Osteoblast (primary cell): Measurements from ENCODE around the gene ATL2. TPM values are rescaled to one million over a fixed set of nuclear protein-coding genes. Genes with fewer than 3 reads are reported as not detected.
"Not testable (repeated sequence)": the region's sequence is repeated elsewhere in the genome, so short reads cannot be mapped to it uniquely, and the experiment has no call there.

Experiments used
- DNase-seq: peaks from one replicate; pipeline ENCODE4 v3.0.0; 2011; ENCODE audit warnings: low spot score, mixed read lengths; ENCODE audit not compliant: insufficient read length; ENCODE audit errors: missing footprints
- H2AFZ ChIP-seq: 2 replicates; pipeline ENCODE4 v1.6.0; 2011; ENCODE audit warnings: mild to moderate bottlenecking, low read length
- H3K27ac ChIP-seq: 2 replicates; pipeline ENCODE4 v1.5.1; 2011; ENCODE audit warnings: mild to moderate bottlenecking, low read depth, low read length, moderate library complexity
- H3K27me3 ChIP-seq: 2 replicates; pipeline ENCODE4 v1.6.0; 2012; ENCODE audit warnings: mild to moderate bottlenecking, control low read depth, inconsistent platforms, low read length, moderate library complexity; ENCODE audit not compliant: insufficient read depth
- H3K36me3 ChIP-seq: 2 replicates; pipeline ENCODE4 v1.5.1; 2011; ENCODE audit warnings: mild to moderate bottlenecking, low read length, control low read depth, moderate library complexity; ENCODE audit not compliant: insufficient read depth
- H3K4me1 ChIP-seq: 2 replicates; pipeline ENCODE4 v1.5.1; 2011; ENCODE audit warnings: mild to moderate bottlenecking, low read length, control low read depth, moderate library complexity; ENCODE audit not compliant: insufficient read depth
- H3K4me2 ChIP-seq: 2 replicates; pipeline ENCODE4 v1.6.0; 2011; ENCODE audit warnings: mild to moderate bottlenecking, low read length; ENCODE audit not compliant: insufficient read depth
- H3K4me3 ChIP-seq: fragments of 200-600 bp; sonication (generic); 3 replicates; pipeline ENCODE4 v1.5.1; 2012; ENCODE audit warnings: mild to moderate bottlenecking, low read length, inconsistent platforms; ENCODE audit not compliant: insufficient read depth
- H3K79me2 ChIP-seq: 2 replicates; pipeline ENCODE4 v1.6.0; 2012; ENCODE audit warnings: mild to moderate bottlenecking, low read length, control low read depth, inconsistent platforms; ENCODE audit not compliant: insufficient read depth
- H3K9me3 ChIP-seq: 2 replicates; pipeline ENCODE4 v1.5.1; 2011; ENCODE audit warnings: low read depth, low read length, control low read depth
- H4K20me1 ChIP-seq: 2 replicates; pipeline ENCODE4 v1.6.0; 2012; ENCODE audit warnings: mild to moderate bottlenecking, low read length, control low read depth; ENCODE audit not compliant: insufficient read depth
- total RNA-seq: library from RNA; depleted of rRNA; stranded (reverse); fragments of >200 nt; gene quantifications from 2 replicates; pipeline ENCODE4 v1.2.3, GENCODE V29; 2012
- TF ChIP-seq, protein P1 (sequence below): IDR thresholded peaks from 2 replicates; pipeline ENCODE4 v1.5.1; 2011; ENCODE audit warnings: mild to moderate bottlenecking, low read depth, low read length, moderate library complexity; ENCODE audit errors: extremely low read depth

The ATL2 gene
- total RNA-seq, 1 donor: 64.4 TPM

DNA sequence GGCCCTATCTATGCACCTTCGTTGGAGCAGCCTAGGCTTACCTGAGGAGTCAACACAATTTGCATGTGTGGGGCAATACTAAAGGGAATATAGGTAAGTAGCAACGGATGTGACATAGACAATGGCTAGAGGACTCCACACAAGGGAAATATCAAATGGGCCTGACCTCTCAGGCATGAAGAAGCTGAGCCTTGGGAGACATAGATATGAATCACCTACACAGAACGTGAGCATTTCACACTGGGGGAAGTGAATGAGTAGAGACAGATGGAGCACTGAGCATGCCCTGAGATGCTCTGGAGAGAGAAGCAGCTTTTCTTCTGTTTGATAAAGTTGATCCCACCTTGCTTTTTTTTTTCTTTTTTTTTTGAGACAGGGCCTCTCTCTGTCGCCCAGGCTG lies 97.9 kb downstream of the ATL2 start:
- no peak overlapping the region for H3K4me2 ChIP-seq
- H2AFZ ChIP-seq: no peak overlapping the region
- no peak for DNase-seq

DNA sequence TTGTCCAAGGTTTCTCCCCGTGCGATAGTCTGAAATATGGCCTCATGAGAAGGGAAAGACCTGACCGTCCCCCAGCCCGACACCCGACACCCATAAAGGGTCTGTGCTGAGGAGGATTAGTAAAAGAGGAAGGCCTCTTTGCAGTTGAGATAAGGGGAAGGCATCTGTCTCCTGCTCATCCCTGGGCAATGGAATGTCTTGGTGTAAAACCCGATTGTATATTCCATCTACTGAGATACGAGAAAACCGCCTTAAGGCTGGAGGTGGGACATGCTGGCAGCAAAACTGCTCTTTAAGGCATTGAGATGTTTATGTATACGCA lies 99.0 kb downstream of the ATL2 start:
- not testable (repeated sequence) for DNase-seq, H2AFZ ChIP-seq, H4K20me1 ChIP-seq, H3K27ac ChIP-seq, H3K4me2 ChIP-seq, H3K36me3 ChIP-seq, H3K4me3 ChIP-seq, H3K4me1 ChIP-seq, H3K79me2 ChIP-seq, H3K9me3 ChIP-seq
- H3K27me3 ChIP-seq: peaks cover 17% of the 10 kb centered on the region

More for the DNA sequence above, 97.9 kb downstream of the ATL2 start:
- H3K27ac ChIP-seq: no peak overlapping the region
- H3K4me3 ChIP-seq: no peak overlapping the region
- no peaks in the 10 kb centered on the region for H3K9me3 ChIP-seq
- peaks cover 17% of the 10 kb centered on the region for H3K27me3 ChIP-seq
- H4K20me1 ChIP-seq: no peaks in the 10 kb centered on the region
- H3K36me3 ChIP-seq: no peaks in the 10 kb centered on the region
- TF ChIP-seq, protein P1, sequence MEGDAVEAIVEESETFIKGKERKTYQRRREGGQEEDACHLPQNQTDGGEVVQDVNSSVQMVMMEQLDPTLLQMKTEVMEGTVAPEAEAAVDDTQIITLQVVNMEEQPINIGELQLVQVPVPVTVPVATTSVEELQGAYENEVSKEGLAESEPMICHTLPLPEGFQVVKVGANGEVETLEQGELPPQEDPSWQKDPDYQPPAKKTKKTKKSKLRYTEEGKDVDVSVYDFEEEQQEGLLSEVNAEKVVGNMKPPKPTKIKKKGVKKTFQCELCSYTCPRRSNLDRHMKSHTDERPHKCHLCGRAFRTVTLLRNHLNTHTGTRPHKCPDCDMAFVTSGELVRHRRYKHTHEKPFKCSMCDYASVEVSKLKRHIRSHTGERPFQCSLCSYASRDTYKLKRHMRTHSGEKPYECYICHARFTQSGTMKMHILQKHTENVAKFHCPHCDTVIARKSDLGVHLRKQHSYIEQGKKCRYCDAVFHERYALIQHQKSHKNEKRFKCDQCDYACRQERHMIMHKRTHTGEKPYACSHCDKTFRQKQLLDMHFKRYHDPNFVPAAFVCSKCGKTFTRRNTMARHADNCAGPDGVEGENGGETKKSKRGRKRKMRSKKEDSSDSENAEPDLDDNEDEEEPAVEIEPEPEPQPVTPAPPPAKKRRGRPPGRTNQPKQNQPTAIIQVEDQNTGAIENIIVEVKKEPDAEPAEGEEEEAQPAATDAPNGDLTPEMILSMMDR: no peak
- H3K4me1 ChIP-seq: peaks cover 3% of the 10 kb centered on the region
- H3K79me2 ChIP-seq: no peaks in the 10 kb centered on the region

DNA sequence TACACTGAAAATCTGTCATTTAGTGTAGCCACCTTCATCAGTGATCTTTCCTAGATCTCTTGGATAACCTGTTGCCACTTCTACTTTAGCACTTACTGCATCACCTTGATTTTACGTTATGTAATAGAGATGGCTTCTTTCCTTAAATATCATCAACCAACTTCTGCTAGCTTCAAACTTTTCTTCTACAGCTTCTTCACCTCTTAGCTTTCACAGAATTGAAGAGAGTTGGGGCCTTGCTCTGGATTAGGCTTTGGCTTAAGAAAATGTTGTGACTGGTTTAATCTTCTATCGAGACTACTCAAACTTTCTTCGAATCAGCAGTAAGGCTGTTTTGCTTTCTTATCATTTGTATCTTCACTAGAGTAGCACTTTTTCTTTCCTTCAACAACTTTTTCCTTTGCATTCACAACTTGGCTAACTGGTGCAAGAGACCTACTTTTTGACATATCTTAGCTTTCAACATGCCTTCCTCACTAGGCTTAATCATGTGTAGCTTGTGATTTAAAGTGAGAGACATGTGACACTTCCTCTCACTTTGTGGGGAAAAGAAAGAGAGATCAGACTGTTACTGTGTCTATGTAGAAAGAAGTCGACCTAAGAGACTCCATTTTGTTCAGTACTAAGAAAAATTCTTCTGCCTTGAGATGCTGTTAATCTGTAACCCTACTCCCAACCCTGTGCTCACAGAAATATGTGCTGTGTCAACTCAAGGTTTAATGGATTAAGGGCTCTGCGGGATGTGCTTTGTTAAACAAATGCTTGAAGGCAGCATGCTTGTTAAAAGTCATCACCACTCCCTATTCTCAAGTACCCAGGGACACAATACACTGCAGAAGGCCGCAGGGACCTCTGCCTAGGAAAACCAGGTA lies 99.6 kb downstream of the ATL2 start:
- Histone ChIP-seq H3K27me3 (peaks cover 13% of the 10 kb centered on the region), H3K4me2 (no peak overlapping the region), H3K79me2 (no peaks in the 10 kb centered on the region), H3K4me1 (peaks cover 3% of the 10 kb centered on the region), H4K20me1 (no peaks in the 10 kb centered on the region), H3K27ac (no peak overlapping the region), H3K9me3 (no peaks in the 10 kb centered on the region), H3K4me3 (no peak overlapping the region), H3K36me3 (no peaks in the 10 kb centered on the region), H2AFZ (no peak overlapping the region)
- no peak for DNase-seq
- TF ChIP-seq, protein P1: no peak

DNA sequence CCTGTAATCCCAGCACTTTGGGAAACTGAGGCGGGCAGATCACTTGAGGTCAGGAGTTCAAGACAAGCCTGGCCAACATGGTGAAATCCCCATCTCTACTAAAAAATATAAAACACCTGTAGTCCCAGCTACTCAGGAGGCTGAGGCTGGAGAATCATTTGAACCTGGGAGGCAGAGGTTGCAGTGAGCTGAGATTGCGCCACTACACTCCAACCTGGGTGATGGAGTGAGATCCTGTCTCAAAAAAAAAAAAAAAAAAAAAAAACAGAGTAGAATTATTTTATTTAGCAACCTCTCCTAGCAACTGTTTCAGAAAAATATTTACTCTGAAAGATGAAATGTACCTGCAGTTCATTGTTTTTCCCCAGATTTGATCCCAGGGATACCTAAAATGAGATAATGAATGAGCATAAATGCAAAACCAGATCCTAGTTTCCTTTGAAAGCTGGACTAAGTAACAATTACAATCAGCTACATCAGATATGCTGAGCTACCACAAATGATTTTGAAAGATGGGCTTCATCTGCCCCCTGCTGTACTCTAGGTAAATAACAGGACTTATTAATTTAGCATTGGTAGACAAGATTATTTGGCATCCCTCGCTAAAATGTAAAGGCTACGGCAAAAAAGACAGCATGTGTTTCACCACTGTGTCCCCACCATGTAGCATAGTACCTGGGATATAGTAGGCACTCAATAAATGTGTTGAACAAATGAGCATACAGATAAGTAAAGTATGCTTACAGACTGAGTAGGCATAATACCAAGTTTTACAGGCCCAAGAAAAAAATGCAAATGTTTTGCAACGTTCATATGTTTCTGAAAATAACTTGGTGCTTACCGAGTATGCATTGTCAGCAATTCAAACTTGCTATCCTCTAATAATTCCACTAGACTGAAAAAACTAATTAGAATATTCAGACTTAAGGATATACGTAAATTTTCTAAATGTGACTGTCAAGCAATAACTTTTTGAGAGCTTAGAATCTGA lies 102.5 kb downstream of the ATL2 start:
- Histone ChIP-seq H3K36me3 (no peaks in the 10 kb centered on the region), H3K79me2 (no peaks in the 10 kb centered on the region), H3K9me3 (no peaks in the 10 kb centered on the region), H4K20me1 (no peaks in the 10 kb centered on the region), H2AFZ (peak overlapping the region; percentile 49), H3K27me3 (no peaks in the 10 kb centered on the region), H3K4me3 (no peak overlapping the region), H3K4me1 (peaks cover 5% of the 10 kb centered on the region), H3K4me2 (no peak overlapping the region), H3K27ac (peak overlapping the region; percentile 49)
- peak; percentile 70 for DNase-seq
- TF ChIP-seq, protein P1: peak; percentile 71
